DMS 273 treated with DMSO at 0.1 percent for 48 hours (cell line): Measurements from ENCODE around the gene HP1BP3.
"Not testable (repeated sequence)": the region's sequence is repeated elsewhere in the genome, so short reads cannot be mapped to it uniquely, and the experiment has no call there.

Experiments
- DNase-seq: peaks from one replicate; lab custom pipeline; 2025; lab: John Stamatoyannopoulos, UW

HP1BP3 gene

DNA sequence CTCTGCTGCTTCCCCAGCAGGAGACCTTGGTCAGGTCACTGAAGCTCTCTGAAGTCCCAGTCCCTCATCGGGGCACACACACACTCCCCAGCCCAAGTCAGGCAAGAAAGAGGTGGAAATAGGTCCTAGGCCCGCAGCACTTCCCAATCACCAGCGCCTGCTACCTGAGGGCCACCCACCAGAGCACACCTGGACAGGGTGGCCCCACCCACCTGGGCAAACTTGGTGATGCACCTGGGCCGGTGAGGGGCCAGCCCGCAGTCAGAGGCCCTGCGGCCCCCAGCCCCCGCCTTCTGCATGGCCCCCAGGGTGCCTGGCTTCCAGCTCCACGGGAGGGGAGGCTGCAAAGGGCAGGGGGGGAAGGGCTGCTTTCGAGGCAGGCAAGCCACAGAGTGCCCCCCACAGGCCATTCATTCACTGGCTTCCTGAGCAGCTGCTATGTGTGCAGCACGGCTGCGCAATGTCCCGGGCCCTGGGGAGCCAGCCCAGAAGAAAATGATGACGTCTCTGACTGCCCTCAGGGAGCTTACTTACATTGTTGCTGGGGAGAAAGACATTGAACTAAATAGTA lies 59.3 kb downstream of the HP1BP3 start:
- no peak for DNase-seq

DNA sequence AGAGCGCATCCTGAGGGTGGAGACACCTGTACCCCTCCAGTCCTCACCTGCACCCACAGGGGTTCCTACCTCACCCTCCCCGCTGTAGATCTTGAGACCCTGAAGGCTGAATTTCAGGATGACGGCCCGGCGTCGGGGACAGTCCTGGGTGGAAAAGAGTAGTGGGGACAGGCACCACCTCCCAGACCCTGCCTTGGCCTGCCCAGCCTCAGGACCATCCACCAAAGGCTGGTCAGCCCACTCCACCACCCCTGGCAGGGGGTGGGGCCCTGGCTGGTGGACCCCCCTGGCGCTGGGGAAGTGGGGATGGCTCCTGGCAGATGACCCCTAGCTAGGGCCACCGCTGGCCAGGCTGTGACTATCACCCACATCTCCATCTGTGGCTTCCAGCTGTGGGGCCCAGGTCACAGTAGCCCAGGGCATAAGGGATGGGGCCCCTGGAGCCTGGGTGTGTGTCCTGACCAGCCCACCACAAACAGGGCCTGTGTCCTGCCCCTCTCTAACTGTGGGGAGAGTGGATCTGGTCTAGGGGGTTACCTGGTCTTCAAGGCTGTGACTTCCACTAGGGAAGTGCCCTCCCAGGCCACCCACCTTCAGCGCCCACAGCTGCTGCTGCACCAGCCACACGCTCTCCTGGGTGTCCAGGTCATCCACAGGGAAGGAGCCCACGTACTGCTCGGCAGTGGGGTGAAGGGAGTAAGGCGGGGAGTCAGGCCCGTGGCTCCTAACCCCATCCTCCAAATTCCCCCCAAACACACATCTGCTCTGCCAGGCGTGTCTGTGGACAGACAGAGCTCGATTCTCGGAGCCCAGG lies 60.0 kb downstream of the HP1BP3 start:
- DNase-seq, result no peak

DNA sequence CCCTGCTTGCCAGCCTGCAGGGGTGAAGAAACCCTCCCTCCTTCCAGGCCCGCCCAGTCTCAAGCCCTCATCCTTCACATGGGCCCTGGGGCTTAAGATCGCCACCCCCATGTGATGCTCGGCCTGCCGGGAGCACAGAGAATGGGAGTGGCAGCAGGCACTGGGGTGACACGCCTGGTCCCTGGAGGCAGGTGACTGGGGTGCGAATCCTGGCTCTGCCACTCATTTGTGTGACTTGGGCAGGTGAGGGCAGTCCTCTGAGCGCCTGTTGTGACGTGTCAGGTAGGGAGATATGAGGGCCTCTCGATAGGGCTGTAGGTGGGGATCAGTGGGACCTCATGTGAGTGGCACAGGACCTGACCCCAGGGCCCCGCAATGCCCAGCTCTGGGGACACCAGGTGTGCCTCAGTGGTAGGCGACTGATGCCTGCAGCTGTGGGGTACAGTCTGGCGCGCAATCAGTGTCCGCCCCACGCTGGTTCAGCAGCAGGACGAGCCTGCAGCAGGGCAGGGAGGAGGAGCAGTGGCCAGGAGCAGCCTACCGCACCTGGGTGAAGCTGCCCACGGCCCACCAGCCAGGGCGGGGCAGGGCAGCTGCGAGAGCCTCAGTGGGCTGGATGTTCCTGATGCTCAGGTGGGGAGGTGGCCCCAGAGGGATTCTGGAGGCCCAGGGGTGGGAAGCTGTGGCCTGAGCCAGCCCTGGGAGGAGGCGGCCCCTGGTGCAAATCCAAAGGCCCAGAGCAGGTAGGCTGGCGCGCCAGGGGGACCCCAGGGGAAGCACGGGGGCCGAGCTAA lies 60.8 kb downstream of the HP1BP3 start:
- no peak for DNase-seq

DNA sequence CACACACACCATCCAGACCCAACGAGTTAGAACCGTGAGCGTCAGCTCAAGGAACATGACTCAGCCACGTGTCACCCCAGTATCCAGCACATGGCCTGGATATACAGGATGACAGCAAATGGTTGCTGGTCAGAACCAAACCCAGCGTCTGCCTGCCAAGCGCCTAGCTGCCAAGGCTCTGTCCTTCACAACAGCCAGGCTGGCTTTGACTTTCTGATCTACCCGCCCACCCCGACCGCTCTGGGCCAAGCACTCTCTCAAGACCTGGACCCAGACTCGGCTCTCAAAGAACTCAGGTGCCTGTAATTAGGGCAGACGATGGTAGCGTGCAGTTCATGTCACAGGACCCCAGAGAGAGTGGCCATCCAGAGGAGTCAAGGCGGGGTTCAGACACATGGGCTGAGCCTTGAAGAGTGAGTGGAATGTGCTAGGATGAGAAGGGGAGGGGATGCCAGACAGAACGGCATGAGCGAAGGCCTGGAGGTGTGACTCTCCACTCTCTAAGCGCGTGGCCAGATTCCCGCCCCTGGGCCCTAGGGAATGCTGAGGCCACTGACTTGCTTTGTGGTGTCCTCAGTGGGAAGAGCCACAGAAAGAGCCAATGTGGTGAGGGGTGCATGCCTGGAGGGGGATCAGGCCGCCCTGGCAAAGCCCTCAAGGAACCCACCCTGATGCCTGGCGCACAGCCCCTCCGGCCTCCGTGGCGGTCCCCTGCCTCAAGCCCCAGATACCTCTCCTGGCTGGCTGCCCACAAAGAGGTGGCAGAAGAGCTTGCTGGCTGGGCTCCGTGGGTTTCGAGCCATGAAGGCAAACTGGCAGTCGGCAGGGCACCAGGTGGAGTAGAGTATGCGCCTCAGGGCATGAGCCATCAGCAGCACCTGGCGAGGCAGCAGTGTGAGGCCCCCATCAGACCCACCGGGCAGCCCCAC lies 61.7 kb downstream of the HP1BP3 start:
- no peak for DNase-seq

DNA sequence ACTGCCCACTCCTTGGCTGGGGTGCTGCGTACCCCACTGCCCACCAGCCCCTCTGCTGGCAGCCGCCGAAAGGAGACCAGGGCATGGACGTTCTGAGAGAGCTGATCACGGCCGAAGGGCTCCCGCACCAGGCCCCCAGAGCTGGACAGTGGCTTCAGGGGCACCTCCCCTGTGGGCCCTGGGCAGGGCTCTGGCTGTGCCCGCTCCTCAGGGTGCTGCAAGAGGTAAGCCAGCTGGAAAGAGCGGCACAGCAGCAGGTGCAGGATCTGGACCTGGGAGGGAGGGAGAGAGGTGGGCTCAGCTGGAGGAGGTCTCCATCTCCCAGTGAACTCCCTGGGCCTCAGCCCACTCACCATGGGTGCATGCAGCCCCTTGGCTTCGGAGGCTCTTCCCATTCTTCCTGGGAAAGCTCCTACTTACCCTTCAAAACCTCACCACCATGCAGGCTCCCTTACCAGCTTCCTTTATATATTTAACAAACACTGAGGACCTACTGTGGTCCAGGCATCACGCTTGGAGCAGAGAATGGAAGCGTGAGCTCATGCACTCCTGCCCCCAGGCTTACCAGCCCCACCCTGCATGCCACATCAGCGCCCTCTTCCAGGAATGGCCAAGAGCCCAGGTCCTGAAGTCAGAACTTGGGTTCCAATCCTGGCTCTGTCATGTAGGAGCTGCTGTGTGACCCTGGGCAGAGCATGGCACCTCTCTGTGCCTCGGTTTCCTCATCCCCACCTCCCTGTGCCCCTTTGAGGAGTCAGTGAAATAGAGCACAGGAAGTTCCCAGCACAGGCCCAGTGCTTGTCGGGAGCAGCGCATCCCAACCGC lies 62.5 kb downstream of the HP1BP3 start:
- no peak for DNase-seq

DNA sequence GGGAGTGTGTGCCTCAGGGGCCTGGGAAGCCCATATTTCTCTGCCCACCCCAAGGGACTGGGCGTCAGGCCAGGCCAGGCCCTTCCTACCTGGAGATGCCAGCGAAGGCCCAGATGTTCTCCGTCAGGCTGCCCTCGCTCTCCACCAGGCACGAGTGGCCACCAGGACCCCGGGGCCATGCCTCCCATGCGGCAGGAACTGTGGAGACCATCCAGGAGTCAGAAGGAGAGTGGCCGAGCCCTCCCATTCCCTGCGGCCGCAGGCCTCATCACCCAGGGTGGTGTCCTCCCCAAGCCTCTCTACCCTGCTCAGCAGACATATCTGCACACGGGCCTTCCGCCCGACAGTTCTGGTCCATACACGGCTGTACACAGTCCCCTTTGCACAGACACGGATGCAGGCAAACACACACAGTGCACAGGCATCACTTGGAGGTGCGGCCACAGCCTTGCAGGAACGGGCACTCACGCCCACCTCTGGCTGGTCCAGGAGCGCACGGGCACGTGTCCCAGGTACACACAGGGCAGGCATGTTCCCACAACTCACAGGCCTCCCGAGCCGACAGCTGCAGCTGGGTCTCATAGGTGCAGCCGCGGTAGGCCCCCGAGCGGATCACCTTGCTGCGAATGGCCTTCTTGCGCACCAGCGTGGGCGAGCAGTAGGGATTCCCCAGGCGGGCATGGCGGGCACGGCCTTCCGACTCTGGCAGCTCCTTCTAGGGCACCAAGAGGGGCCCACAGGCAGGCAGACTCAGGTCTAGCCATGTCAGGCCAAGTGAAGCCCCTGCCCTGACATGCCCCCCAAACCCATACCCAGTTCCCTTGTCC lies 63.4 kb downstream of the HP1BP3 start:
- no peak for DNase-seq

DNA sequence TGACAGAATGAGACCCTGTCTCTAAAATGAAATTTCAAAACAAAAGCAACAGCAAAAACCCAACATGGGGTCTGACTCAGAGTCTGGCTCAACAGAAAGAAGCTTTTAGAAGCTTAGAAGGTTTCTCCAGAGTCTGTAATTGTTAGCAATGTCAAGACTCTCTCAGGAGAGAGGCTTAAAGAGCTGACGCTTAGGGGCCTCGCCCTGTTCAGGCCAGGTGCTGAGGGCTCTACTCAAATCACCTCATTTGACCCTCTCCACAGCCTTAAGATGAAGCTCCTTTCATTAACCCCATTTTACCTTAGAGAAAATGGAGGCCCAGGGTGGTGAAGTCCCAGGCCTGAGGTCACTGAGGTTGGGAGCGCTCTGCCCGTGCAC lies 64.0 kb downstream of the HP1BP3 start:
- DNase-seq, result no peak

DNA sequence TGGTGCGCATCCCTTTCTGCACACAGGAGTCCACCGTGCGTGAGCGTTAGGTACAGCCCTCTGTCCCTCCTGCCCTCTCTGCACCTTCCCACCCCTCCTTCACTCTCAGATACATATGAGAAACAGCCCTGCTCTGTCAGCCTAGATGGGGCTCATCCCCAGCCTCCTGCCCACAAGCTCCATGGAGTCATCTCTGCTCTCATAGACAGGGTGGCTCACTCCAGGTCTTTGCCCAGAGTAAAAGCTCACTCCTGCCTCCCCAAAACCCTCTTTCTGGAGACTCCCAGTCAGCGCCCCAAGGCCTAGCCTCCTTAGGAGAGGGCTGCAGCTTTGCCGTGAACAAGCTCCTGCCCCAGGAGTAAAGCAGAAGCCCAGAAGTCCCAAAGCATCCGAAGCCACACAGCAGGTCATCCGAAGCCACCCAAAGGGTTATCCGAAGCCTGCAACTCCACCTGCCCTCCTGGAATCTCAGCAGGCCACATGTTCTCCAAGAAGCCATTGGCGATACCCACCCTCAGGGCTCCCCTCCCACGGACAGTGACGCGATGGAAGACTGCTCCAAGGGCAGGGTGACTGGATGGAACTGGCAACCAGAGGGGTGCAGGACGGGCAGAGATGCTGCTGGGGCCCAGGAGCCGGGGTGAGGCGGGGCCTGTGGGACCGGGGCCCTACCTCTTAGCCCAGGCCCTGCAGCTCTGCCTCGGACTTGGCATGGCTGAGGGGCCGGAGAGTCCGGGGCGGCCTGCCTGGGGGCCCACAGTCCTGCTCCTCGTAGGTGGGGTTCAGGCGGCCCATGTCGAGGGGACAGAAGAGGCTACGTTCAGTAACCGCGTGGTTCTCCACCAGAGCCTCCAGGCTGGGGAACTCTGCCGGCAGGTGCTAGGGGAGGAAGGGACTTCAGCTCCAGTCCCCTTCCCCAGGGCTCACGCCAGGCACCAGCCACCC lies 65.7 kb downstream of the HP1BP3 start:
- DNase-seq, result no peak

DNA sequence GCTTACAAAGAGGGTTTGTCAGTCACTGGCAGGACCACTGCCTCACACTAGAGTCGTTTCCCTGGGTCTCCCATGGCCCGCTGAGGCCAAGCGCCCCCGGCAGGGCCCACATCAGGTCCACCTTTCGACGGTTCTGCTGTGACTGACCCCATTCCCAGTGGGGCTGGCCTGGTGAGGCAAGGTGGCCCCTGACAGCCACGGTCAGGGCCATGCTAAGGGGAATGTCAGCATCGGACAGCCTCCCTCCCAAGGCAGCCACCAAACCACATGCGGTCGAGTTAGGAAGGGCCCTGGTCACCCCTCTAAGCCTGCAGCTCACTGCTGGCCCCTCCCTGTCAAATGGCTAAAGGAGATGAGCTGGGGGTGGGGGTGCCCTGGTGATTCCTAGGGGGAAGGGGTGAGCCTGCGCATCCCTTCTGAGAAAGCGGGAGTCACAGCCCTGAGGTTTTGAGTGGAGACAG lies 66.4 kb downstream of the HP1BP3 start:
- no peak for DNase-seq

DNA sequence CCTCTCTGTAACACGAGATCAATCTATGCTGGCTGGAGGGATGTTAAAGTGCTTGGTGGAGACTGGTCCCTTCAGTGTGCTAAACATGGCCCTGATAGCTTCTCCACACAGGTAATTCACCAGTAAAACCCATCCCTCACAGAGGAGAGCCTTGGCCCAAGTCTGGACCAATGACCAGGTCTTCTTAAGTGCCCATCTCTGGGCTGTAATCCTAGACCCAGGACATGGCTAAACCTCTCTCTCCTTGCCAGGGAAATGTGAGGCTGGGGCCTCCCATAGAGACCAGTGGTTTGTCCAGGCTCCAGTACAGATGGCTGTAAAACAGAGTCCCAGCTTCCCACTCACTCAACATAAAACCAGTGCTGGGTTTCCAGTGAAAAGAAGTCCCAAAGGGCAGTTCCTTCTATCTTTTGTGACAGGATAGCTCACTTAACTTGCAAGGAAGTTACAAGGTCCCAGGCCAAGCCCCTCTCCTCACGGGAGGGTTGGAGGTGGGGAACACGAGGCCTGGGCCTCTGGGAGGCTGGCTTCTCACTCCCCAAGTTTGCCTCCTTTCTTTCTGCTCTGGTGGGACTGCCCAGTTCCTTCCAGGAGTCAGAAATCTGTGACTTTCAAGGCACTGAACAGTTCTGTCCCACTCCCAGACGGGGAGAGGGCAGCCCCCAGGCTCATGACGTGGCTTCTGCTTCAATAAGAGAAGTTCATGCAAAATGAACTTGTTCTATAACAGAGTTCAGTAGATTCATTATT lies 67.1 kb downstream of the HP1BP3 start:
- DNase-seq, result no peak

DNA sequence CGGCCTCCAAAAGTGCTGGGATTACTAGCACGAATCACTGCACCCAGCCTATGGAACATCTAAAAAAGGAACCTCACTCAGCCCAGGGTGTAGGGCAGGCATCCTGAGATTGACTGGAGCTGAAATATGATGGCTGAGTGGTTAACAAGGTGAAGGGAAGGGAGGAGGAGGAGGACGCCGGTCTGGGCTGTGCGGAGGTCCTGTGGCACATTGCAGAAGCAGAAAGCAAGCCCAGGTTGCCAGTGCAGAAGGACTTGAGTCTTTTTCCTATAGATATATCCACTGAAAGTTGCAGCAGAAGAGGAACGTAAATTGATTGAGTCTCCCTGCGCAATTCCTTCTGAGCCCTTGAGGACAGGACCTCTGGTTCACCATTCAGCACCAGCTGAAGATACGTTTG lies 67.8 kb downstream of the HP1BP3 start:
- DNase-seq, result no peak

DNA sequence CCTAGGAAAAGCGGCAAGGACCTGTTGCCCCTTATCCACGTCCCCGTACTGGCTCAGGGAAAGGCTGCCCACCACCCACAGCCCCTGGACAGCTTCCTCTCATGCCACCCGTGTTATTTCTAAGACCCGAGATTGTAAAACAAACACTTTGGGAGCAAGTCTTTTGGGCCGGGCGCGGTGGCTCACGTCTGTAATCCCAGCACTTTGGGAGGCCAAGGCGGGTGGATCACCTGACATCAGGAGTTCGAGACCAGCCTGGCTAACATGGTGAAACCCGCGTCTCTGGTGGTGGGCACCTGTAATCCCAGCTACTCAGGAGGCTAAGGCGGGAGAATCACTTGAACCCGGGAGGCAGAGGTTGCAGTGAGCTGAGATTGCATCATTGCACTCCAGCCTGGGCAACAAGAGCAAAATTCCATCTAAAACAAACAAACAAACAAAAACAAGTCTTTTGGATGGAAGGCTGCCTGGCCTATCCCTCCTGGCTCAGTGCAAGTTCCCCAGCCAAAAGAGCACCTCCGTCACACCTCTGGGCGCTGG lies 68.7 kb downstream of the HP1BP3 start:
- not testable (repeated sequence) for DNase-seq

DNA sequence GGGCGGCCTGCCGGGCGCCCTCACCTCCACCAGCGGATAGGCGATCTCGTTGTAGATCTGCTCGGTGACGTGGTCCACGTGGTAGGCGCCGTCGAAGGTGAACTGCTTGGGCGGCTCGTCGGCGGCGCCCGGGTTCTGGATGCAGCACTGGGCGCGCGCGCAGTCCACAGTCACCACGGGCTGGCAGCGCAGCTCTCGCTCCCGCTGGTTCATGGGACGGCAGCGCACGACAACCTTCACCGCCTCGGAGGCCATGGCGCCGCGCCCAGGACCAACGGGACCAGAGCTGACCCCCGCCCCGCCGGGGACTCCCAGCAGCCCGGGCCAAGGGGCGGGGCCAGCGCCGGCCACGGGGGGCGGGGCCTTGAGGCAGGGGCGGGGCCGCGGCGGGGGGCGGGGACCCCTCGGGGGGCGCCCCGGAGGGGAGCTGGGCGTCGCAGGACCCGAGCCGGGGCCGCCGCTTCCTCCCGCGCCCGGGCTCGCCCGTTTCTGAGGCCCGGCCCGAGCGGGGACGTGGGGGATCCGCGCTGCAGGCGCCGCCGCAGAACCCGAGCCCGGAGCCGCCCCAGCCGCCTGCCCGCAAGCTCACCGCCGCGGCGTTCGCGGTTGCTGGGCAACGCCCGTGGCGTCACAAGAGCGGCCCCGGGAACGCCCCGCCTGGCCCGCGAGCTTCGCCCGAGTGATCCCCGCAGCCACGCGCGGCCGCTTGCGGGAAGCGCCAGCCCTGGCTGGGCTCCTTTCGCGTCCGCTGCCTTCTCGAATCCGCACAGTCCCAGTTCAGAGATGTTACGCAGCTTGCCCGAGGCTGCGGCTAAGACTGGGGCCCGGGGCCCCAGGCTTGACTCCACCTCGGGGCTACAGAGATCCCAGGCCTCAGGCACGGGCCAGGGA lies 69.4 kb downstream of the HP1BP3 start, which contains the start of gene KIF17:
Gene KIF17, minus strand, starts transcription at position 556 of the 891 bp plus-strand sequence. Its CDS starts 301 bp downstream, at position 255.
- no peak for DNase-seq

DNA sequence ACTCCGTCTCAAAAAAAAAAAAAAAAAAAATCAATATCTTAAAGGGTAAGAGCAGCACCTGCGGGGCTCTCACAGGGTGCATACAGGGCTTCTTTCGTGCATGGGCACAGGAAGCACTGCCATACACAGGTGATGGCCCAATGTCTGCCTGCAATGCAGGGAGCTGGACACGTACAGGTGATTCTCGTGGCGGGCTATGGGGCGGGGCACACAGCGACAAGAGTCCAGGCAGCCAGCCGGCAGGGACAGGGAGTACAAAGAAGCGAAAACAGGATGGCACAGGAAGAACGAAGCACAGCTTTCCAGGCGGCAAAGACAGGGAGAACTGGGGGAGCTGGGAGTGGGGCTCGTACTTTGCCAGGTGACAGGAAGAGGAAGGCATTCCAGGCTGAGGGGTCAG lies 70.9 kb downstream of the HP1BP3 start:
- DNase-seq, result no peak

DNA sequence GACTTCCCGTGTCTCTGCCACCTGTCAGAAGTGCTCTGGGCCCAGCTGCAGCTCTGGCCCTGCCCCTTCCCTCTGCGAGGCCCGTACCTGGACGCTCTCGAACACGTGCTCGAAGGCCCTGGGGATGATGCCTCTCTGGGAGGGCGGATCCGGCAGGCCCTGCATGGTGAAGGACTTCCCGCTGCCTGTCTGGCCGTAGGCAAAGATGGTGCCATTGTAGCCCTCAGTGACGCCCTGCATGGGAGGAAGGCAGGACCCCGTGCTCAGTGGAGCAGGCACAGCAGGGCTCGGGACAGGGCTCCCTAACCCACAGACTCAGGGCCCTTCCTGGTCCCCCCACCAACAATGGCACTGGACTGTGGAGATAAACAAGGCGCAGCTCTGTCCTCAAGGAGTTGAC lies 71.7 kb downstream of the HP1BP3 start:
- no peak for DNase-seq

DNA sequence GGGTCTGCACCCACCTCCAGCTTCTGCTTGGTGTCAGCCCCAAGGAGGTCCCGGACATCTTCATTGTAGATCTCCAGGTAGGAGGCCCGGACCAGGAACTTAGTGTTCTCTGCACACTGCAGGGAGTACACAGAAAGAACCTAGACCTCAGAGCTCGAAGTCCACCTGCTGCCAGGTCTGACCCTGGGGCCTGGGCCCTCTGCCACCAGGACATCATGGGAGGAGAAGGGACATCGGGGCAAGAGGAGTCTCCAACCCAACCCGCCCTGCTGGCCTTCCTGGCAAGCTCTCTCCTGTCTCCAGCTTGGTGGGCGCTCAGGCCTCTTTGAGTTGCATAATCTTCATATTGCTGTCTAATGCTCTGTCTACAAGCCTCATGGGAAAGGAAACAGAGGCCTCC lies 73.7 kb downstream of the HP1BP3 start:
- no peak for DNase-seq

DNA sequence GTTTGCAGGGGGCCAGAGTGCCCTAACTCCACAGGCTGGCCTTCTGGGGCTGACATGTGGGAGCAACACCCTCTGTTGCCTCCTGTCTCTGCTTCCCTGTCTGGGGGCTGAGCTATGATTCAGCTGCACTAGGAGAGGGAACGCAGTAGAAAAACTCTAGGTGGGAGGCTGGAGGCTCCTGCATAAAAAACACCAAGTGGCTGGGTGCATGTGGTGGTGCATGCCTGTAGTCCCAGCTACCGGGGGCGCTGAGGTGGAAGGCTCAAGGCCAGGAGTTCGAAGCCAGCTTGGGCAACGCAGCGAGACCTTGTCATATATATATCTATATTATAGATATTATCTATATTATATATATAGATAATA lies 74.9 kb downstream of the HP1BP3 start:
- no peak for DNase-seq
